Vagina (tissue), 2 donors: ENCODE results near the gene ARL8B.

Source experiments
- CTCF ChIP-seq, 3 experiments: fragments of 450-650 bp in 2 of 3; fragments of 200-600 bp in 1 of 3; sonication (generic) in 1 of 3; IDR thresholded peaks; one replicate each; pipeline ENCODE4 v1.5.1; 2017 to 2019; ENCODE audit warnings: antibody characterized with exemption in 3 of 3, mild to moderate bottlenecking in 2 of 3, moderate library complexity in 2 of 3
- POLR2A ChIP-seq, 2 donors: fragments of 450-650 bp; IDR thresholded peaks; one replicate each; pipeline ENCODE4 v1.6.1; 2017; ENCODE audit warnings: antibody characterized with exemption in 2 of 2, mild to moderate bottlenecking in 2 of 2, moderate library complexity in 2 of 2
- POLR2AphosphoS5 ChIP-seq, 2 donors: sonication (generic); formaldehyde crosslinking; IDR thresholded peaks; one replicate each; pipeline ENCODE4 v1.9.0; 2017; ENCODE audit warnings: antibody characterized with exemption in 2 of 2, mild to moderate bottlenecking in 2 of 2, low read depth in 1 of 2; ENCODE audit not compliant: insufficient read depth in 1 of 2

- TF ChIP-seq POLR2A (IDR thresholded peaks at IDR 0.05) (no peak), CTCF (IDR thresholded peaks at IDR 0.05) (no peak), POLR2AphosphoS5 (IDR thresholded peaks at IDR 0.05; ENCODE audit: insufficient read depth in 1 of 2, low read depth in 1 of 2) (no peak)
These were observed 42.3 kb upstream of the ARL8B start for GRCh38 chr3:5079761-5080160.
